Caki2 (cell line): ENCODE data around the gene ORAI1. TPM values are rescaled to one million over a fixed set of nuclear protein-coding genes. Genes with fewer than 3 reads are reported as not detected.
"Not testable (repeated sequence)": the region's sequence is repeated elsewhere in the genome, so short reads cannot be mapped to it uniquely, and the experiment has no call there.

Source experiments
- DNase-seq: peaks from one replicate; pipeline ENCODE4 v3.0.0-alpha.2; 2015; ENCODE audit warnings: low read depth
- in situ Hi-C: cut with HindIII; loops from 2 replicates; pipeline ENCODE4 v1.10.0; 2016; ENCODE audit warnings: low sequenced_read_pairs, low pct_unique_long_range_greater_than_20kb, mixed read lengths
- total RNA-seq: library from RNA; depleted of rRNA; stranded (reverse); fragments of >200 nt; shearing (Covaris generic); gene quantifications from 2 replicates; pipeline ENCODE4 v1.2.3, GENCODE V29; 2014; ENCODE audit warnings: low replicate concordance; rRNA removed

ORAI1 gene
- total RNA-seq, 1 experiment from 2014 or later: 19.0 TPM

- in situ Hi-C loops: no loop called here
- DNase-seq: no peak
Observed at GRCh38 chr12:121676190-121676589, 49.9 kb downstream of the ORAI1 start.

GRCh38 chr12:121678305-121678704, 52.0 kb downstream of the ORAI1 start:
- in situ Hi-C loops: no loop called here

GRCh38 chr12:121678716-121679300, 52.5 kb downstream of the ORAI1 start:
- no peak for DNase-seq
- in situ Hi-C loops: no loop called here

More at GRCh38 chr12:121678305-121678704, 52.0 kb downstream of the ORAI1 start:
- DNase-seq: no peak

- DNase-seq, in situ Hi-C loops: not testable (repeated sequence)
Observed at GRCh38 chr12:121679661-121680197, 53.4 kb downstream of the ORAI1 start.

- in situ Hi-C loops: no loop called here
- no peak for DNase-seq
Observed at GRCh38 chr12:121688966-121689365, 62.6 kb downstream of the ORAI1 start.

- in situ Hi-C loops: no loop called here
Observed at GRCh38 chr12:121689430-121689829, 63.1 kb downstream of the ORAI1 start.

More at GRCh38 chr12:121689430-121689829, 63.1 kb downstream of the ORAI1 start:
- DNase-seq: no peak

Other genes with a start within 250 kb of the ORAI1 start
- 37.0 and 47.9 TPM in 2 replicates for gene RNF34, start 226.4 kb upstream of the ORAI1 start, total RNA-seq
- gene KDM2B, start 45.5 kb upstream of the ORAI1 start, total RNA-seq: 25.8 and 76.6 TPM in 2 replicates
- gene MORN3, start 43.1 kb downstream of the ORAI1 start, total RNA-seq: 0.78 and 0.88 TPM in 2 replicates
- 9.6 and 11.8 TPM in 2 replicates for gene TMEM120B, start 86.2 kb downstream of the ORAI1 start, total RNA-seq
- 54.8 and 81.4 TPM in 2 replicates for gene RHOF, start 167.2 kb downstream of the ORAI1 start, total RNA-seq
- gene SETD1B, start 177.5 kb downstream of the ORAI1 start, total RNA-seq: 0.61 and 3.4 TPM in 2 replicates
- gene HPD, start 232.3 kb downstream of the ORAI1 start, total RNA-seq: 12.7 and 13.4 TPM in 2 replicates